Psoas muscle (tissue), 8 donors: ENCODE measurements around the gene CAGE1. TPM values are rescaled to one million over a fixed set of nuclear protein-coding genes. Genes with fewer than 3 reads are reported as not detected.

Experiments used
- ATAC-seq, 4 donors: fragments of 200-7000 bp; cut with Tn5 transposase; one replicate each; pipeline ENCODE4 v1.9.1; 2020; ENCODE audit warnings: moderate library complexity in 3 of 4, mild to moderate bottlenecking in 2 of 4
- DNase-seq, 2 donors: peaks; one replicate each; pipeline ENCODE4 v3.0.0-alpha.2; 2020
- H3K27ac ChIP-seq: fragments of 200-600 bp; one replicate; pipeline ENCODE4 v1.8.0; 2022
- H3K27me3 ChIP-seq, 3 donors: fragments of 200-600 bp in 1 of 3; one replicate each; pipeline versions ENCODE4 v1.6.1 to v1.8.0; 2013 to 2022; ENCODE audit warnings: low read length in 2 of 3, mild to moderate bottlenecking in 2 of 3, moderate library complexity in 1 of 3; ENCODE audit not compliant: insufficient read depth in 3 of 3
- H3K36me3 ChIP-seq, 2 donors: fragments of 200-600 bp in 1 of 2; one replicate each; pipeline versions ENCODE4 v1.6.1 to v1.8.0; 2013 to 2022; ENCODE audit warnings: low read depth in 1 of 2, mild to moderate bottlenecking in 1 of 2, moderate library complexity in 1 of 2; ENCODE audit not compliant: insufficient read depth in 1 of 2
- H3K4me1 ChIP-seq: fragments of 200-600 bp; one replicate; pipeline ENCODE4 v1.8.0; 2022
- H3K4me3 ChIP-seq: fragments of 200-600 bp; one replicate; pipeline ENCODE4 v1.8.0; 2022; ENCODE audit warnings: mild to moderate bottlenecking
- H3K9me3 ChIP-seq: fragments of 200-600 bp; one replicate; pipeline ENCODE4 v1.8.0; 2022
- CTCF ChIP-seq: fragments of 200-600 bp; IDR thresholded peaks from one replicate; pipeline ENCODE4 v1.8.0; 2022; ENCODE audit warnings: antibody characterized with exemption
- WGBS, 3 donors: extraction: QIAGEN DNeasy Blood & Tissue Kit; methylation state at CpG; one replicate each; pipeline versions ENCODE4 v1.1.6 to v1.1.7; 2013; 5-methylcytosine and 5-hydroxymethylcytosine counted together
- intact Hi-C, 2 donors: fragments of 100-400 bp; cut with DNase I; formaldehyde crosslinking; loops; one replicate each; pipeline versions ENCODE4 v1.11.0 to v1.14.2; 2022
- polyA plus RNA-seq, 3 donors: library from polyadenylated mRNA; stranded (reverse); fragments of 200-250 nt; gene quantifications; one replicate each; pipeline ENCODE4 v1.2.3, GENCODE V29; 2013
- total RNA-seq, 4 donors: library from RNA; stranded (reverse); fragmentation: NEBNext Ultra II Directional in 2 of 4; extraction: Animal tissue kit (Norgen Biotek cat#: 25700) in 2 of 4; gene quantifications; one replicate each; pipeline versions ENCODE4 v1.2.1 to v1.2.4, GENCODE V29; 2021 to 2023
- donor health status: healthy with polysubstance abuse.
- donor health status: DM: no; HTN: no; CAD: no; lungs with moderate emphysema.
- donor health status: Bipolar disorder and iron deficiency.
- donor health status: healthy.
- donor health status: DM: yes; HTN: yes; CAD: no.
- donor health status: DM: no; HTN: no; CAD: no.
- donor health status: DM: no; HTN: no; CAD: no.
- donor health status: DM: yes; HTN: yes; CAD: no.

Gene CAGE1
- total and polyA plus RNA-seq, 7 donors, result 0.08 TPM; not detected in 6

GRCh38 chr6:7426447-7427169 is 37.1 kb upstream of the CAGE1 start:
- Histone ChIP-seq H3K9me3 (no peaks in the 10 kb centered on the region), H3K27me3 (peaks cover 0 to 5% (median 2%) of the 10 kb centered on the region in 3 donors), H3K36me3 (no peaks in the 10 kb centered on the region), H3K4me1 (no peaks in the 10 kb centered on the region), H3K4me3 (no peak overlapping the region), H3K27ac (no peak overlapping the region)
- DNase-seq, result no peak
- no peak for ATAC-seq
- 48 to 57% (median 54%) methylated on average over 16 of the region's 16 CpGs for WGBS, 3 donors
- TF ChIP-seq CTCF, result no peak
- intact Hi-C loops, result no loop called here

GRCh38 chr6:7425808-7426190 is 36.3 kb upstream of the CAGE1 start:
- Histone ChIP-seq H3K27me3 (no peaks in the 10 kb centered on the region), H3K36me3 (peaks cover 0 to under 1% of the 10 kb centered on the region in 2 donors), H3K4me1 (no peaks in the 10 kb centered on the region), H3K27ac (no peak overlapping the region), H3K9me3 (no peaks in the 10 kb centered on the region), H3K4me3 (no peak overlapping the region)
- no peak for TF ChIP-seq CTCF
- DNase-seq, result no peak
- ATAC-seq, result no peak
- 97% methylated on average over 36 to 39 of the region's 39 CpGs for WGBS, 3 donors
- intact Hi-C loops, result no loop called here

- WGBS, 3 donors, result 92 to 94% (median 92%) methylated on average over 24 to 25 of the region's 25 CpGs
- Histone ChIP-seq H3K36me3 (peaks cover under 1 to 6% of the 10 kb centered on the region in 2 donors), H3K4me3 (no peak overlapping the region), H3K4me1 (no peaks in the 10 kb centered on the region), H3K9me3 (no peaks in the 10 kb centered on the region), H3K27ac (no peak overlapping the region), H3K27me3 (no peaks in the 10 kb centered on the region)
- no peak for TF ChIP-seq CTCF
- DNase-seq, result no peak
- no peak for ATAC-seq
- intact Hi-C loops, result no loop called here
These were observed 35.6 kb upstream of the CAGE1 start for GRCh38 chr6:7424967-7425807.

- DNase-seq, result no peak
- Histone ChIP-seq H3K4me3 (no peak overlapping the region), H3K27ac (no peak overlapping the region), H3K36me3 (peaks cover 2 to 18% of the 10 kb centered on the region in 2 donors), H3K9me3 (no peaks in the 10 kb centered on the region), H3K4me1 (no peaks in the 10 kb centered on the region), H3K27me3 (no peaks in the 10 kb centered on the region)
- WGBS, 3 donors, result 83 to 85% (median 84%) methylated on average over 5 of the region's 5 CpGs
- ATAC-seq, result no peak
- intact Hi-C loops, result no loop called here
- TF ChIP-seq CTCF, result no peak
These were observed 34.5 kb upstream of the CAGE1 start for GRCh38 chr6:7424058-7424457.
